ENCODE results near the gene CIAO3.
A peak's percentile ranks its signal among the peaks of the same experiment; 100 is the strongest.
"Not testable (repeated sequence)": the region's sequence is repeated elsewhere in the genome, so short reads cannot be mapped to it uniquely, and the experiment has no call there.

The CIAO3 gene

DNA sequence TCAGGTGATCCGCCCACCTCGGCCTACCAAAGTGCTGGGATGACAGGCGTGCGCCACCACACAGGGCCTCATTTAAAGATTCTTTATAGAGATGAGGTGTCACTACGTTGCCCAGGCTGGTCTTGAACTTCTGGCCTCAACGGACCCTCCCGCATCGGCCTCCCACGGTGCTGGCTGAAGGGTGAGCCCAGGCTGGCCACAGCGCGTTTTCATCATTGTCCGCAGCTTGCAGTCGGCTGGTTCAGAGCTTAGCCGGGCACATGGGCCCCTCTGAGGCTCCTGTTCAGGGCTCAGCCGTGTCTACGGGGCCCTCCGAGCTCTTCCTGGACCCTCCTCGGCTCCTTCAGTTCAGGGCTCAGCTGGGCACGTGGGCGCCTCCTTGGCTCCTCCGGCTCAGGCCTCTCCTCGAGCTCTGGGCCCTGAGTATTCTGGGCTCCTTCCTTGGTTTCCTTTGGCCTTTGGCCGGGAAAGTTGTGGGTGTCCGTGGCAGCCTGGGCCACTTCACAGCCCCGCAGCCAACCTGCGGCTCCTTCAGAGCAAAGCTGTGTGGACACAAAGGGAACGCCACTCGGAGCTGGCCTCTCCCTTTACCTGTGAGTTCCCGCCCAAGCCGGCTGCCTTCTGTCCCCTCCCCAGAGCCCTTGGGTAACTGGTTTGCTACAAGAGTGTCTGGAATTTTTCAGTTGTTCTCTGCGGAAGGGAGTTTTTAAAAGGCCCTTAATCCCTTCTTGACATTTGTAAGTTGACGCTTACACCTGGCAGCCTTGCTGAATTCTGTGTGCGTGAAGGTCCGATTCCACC is 18.5 kb upstream of the CIAO3 start:
- peak in 1 of 2 experiments; percentile 47 for DNase-seq

DNA sequence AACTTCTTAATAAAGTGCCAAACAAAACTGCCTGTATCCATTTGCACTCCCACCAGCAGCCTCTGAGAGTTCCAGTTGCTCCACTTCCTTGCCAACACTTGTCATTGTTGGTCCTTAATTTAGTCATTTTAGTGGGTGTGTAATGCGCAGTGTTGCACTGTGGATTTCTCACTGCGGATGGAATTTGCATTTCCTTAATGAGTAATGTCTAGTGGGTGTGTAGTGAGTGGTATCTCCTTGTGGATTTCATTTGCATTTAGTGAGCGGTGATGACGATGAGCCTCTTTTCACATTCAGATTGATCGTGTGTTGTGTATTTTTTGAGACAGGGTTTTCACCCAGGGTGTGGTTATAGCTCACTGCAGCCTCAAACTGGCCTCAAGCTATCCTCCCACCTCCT is 15.6 kb upstream of the CIAO3 start:
- DNase-seq: no peak

DNA sequence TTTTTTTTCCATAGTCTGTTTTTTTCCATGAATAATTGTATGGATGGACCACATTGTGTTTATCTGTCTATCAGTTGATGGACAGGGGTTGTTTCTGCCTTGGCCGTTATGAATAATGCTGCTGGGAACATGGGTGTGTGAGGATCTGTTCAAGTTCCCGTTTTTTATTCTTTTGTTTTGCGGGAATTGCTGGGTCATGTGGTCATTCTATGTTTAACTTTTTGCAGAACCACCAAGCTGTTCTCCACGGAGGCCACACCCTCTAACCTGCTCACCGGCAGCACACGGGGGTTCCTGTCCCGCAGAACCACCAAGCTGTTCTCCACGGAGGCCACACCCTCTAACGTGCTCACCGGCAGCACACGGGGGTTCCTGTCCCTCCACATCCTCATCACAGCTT is 13.9 kb upstream of the CIAO3 start:
- DNase-seq: no peak

DNA sequence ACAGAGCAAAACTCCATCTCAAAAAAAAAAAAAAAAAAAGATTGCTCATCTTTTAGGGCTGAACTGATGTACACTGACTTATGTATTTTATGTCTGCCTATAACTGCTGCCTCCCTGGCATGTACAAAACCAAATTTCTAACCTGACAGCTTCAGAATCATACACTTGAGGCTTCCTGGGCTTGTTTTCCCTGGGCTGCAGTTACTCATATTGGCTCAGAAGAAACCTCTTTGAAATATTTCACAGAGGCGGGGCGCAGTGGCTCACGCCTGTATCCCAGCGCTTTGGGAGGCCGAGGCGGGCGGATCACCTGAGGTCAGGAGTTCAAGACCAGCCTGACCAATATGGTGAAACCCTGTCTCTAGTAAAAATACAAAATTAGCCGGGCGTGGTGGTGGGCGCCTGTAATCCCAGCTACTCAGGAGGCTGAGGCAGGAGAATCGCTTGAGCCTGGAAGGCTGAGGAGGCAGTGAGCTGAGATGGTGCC is 13.4 kb upstream of the CIAO3 start:
- DNase-seq: not testable (repeated sequence)

DNA sequence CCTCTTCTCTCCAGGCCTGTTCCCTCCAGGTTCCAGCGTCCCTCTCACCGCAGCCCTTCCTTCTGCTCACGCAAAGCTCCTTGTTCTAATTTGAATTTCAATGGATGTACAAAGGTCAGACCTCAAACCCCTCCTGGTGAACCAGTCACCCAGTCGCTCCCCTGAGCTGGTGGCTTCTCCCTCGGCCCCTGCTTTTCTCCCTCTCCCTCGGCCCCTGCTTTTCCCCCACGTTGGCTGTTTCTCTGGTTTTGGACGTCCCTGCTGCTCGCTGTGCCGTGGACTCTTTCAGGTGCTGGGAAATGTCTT is 11.2 kb upstream of the CIAO3 start:
- no peak for DNase-seq

DNA sequence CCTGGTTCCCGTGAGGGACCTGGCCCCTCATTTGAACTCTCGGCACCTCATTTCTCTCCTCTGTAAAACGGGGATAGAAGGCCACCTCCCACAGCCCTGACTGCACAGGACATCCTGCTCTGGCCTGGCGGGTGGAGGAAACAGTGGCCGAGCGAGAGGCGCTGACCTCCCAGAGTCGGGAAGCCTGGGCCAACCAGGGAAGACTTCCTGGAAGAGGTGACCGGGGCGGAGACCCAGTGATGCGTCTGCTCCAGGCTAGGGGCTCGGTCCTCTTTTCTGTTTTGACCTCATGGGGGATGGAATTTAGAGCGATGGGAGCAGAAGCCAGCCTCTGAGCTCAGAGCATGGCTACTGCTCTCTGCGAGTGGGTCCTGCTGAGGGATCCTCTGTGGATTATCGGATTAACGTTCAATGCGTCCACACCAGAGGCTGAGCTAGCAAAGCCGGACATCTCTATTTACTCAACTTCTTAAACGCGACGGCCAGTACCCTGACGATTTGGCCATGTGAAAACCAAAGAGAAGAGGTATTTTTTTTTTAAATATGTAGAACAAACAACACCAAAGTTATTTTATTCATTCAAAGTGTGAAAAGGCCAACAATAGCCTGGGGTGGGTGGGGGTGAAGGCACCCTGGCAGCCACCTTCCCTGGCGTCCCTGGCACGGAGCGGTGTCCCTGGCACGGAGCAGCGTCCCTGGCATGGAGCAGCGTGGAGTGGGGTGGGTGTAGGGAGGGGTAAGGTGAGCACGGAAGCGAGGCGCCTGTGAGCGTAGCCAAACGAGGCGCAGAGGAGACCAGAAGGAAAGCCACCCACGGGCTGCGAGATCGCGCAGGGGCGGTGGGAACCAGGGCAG is 10.6 kb upstream of the CIAO3 start:
- peak in 1 of 2 experiments; percentile 43 for DNase-seq

DNA sequence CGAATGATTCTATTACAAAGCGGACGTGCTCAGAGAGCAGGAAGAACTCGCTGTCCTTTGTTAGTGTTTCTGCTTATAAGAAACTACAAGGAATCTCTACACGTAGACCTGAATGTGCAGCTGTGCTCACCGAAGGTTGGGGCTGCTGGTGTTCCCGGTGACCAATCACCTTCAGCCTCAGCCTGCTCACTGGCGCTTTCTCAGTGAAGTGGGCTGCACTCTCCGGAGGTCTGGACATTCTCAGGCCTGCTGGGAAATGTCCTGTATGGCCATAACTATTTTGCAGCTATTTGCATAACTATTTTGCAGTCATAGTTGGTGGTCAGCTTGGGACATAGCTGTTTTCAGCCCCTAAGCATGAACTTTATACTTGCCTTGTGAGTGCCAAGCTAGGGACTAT is 9.7 kb upstream of the CIAO3 start:
- DNase-seq: no peak

DNA sequence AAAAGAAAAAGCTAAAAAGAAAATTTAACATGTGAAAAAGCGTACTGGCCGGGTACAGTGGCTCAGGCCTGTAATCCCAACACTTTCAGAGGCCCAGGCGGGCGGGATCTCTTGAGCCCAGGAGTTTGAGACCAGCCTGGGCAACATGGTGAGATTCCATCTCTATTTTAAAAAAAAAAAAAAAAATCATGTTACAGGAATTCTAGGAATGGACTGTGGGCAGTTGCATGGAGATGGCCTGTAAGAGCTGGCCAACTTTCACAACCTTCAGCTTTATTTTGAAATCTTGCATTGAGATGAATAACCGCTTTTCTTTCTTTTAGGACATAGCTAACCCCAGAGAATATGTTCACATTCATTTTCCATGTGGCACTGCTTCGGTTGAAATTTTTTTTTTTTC is 8.2 kb upstream of the CIAO3 start:
- no peak for DNase-seq

DNA sequence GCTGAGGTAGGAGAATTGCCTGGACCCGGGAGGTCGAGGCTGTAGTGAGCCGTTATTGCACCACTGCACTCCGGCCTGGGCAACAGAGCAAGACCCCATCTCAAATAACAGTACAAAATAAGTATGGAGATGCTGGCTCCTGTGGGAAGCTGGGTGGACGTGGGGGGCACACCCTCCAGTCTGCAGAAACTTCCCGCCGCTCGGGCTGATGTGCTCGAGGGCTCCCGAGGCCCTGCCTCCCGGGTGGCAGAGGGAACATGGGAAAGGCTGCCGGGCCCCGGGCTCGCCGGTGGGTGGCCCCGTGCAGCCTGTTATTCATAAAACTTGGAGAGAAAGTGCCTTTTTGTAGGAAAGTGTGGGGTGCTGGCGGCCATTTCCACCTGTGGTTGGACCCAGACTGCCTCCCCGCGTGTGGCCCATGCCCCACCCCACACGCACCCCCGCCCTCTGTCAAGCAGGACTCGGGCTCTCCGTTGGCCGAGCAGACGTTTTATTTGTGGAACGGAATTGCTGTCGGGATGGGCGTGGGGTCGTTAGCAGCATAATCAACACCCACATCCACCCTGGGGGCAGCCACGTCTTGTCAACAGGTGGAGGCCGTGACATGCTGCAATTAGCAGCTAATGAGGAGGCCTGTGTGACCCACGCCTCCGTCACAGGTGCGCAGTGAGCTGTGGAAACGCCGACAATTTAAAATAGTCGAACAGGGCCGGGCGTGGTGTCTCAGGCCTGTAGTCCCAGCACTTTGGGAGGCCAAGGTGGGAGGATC is 7.4 kb upstream of the CIAO3 start:
- no peak for DNase-seq

DNA sequence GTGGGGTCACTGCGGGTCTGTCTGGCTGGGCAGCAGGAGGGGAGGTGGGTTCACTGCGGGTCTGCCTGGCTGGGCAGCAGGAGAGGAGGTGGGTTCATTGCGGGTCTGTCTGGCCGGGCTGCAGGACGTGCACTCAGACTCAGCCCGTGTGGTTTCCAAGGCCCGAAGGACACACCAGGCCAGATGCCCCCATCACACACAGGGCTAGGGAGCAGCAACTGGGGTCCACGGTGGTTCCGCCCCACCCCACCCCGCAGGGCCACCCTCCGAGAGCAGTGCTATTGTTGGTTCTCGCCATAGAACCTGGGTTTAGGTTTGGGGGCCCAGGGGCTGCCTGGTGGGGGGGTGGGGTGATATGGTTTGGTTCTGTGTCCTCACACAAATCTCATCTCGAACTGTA is 5.8 kb upstream of the CIAO3 start:
- DNase-seq: no peak

DNA sequence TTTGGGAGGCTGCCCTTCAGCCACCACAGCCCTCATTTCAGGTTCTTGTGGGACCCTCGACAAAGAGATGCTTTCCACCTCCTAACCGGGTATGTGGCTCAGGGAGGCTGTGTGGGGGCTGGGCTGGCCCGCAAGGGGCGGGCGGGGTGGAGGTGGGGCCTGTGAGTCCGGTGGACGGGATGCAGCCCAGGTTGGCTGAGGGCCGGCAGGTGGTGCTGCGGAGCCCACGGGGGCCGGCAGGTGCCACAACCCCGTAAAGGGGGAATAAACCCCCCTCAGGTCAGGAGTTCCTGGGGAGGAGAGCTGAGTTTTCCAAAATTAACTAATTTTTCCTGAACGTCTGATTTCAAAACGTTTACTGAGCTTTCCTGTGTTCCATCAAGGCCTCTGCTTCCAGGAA is 4.9 kb upstream of the CIAO3 start:
- peak in 1 of 2 experiments; percentile 38 for DNase-seq

DNA sequence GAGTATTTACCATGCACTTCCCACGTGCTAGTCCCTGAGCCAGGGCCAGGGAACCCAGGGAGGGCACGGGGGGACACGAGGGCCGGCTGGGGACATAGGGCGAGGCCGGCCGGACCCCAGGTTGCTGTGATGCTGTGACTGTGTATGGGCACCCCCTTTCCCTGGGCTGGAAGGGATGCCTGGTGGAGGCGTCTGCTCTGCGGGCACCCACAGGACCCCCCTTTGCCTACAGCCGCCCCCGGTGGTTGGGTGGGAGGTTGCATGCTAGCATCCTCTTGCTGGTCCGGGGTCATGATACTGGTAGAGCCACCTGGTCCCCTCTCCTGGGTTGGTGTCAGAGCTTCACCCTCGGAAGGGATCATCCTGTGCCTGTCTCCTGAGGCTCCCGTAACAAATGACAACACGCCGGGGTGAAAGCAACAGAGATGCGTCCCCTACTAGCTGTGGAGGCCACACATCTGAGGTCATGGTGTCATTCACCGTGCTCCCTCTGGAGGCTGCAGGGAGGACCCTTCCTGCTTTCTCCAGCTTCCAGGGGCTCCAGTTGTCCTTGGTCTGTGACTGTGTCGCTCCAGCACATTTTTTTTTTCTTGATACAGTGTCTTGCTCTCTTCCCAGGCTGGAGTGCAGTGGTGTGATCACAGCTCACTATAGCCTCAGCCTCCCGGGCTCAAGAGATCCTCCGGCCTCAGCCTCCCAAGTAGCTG is 3.1 kb upstream of the CIAO3 start:
- DNase-seq: no peak

DNA sequence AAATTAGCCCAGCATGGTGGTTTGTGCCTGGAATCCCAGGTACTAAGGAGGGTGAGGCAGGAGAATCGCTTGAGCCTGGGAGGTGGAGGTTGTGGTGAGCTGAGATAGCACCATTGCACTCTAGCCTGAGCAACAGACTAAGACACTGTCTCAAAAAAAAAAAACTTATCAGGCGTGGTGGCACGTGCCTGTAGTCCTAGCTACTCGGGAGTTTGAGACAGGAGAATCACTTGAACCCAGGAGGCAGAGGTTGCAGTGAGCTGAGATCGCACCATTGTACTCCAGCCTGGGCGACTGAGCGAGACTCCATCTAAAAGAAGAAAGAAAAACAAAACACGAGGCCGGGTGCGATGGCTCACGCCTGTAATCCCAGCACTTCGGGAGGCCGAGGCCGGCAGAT is 2.1 kb upstream of the CIAO3 start:
- not testable (repeated sequence) for DNase-seq

DNA sequence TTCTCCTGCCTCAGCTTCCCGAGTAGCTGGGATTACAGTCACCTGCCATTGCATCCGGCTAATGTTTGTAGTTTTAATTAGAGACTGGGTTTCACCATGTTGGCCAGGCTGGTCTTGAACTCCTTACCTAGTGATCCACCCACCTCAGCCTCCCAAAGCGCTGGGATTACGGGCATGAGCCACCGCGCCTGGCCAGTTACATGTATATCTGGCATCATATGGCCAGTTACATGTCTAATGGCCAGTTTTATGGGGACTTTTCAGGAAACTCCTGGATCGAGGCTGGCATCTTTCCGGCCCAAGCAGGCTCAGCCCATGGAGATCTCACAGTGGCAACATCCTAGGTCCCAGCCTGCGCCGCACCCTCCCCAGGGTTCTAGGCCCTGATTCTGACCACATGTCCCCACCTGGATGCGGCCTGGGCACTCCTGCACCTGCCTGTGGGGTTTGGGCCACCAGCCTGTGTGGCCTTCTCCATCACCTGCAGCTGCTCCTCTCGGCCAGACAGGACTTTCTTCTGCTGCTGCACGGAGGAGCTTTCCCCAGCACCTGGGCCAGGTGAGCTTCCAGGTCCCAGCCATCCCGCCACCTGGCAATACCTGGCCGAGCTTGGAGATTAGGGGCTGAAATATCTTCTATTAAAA is 1.3 kb upstream of the CIAO3 start:
- DNase-seq: no peak

DNA sequence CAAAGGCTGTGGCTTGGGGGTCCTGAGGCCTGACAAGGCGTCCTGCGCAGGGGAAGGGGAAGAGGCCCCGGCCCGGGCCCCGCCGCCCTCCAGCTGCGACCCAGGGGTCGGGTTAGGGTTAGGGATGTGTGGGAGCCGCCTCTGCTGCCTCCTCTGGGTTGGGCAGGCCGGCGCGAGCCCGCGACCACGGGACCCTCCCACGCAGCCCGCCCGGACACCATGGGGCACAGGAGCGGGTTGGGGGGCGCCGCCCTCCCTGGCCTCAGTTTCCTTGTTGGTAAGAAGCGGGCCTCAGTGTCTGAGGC is 386 bp downstream of the CIAO3 start:
- no peak for DNase-seq

DNA sequence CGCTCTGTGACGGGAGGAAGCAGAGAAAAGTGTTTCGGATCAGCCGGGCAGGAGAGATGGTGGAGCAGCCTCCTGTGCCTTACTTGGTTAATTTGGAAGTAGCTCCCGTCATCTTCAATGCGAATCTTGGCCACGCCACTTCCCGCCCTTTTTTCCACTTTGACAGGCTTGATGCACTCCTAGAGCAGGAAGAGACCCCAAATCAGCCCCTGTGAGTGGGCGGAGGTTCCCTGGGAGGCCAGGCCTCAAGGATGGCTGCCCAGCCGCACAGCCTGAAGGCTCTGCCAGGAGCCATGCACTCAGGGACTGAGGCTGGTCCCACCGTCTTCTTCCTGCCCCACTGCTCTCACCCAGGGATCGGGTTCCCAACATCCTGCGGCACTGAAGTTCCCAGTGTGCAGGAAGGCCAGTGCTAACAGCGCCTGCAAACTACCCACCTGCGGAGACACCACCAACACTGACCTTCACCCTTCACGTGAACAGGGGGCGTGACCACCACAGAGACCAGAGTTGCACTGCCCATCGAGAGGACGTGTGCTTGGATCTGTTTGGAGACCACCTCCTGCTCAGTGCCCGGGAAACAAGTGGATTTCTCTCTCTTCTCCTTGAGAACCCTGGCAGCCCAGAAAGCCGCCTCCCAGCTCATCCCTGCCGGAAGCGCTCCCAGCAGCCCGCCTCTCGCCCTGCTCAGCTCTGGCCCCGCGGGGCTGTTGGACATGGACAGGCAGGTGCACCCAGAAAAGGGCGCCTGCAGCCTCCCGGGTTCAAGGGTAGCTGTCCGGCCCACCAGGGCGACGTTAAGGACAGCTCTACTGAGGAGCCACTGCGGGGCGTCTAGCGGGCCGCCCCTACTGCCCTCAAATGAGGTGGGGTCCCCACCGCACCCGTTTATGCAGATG is 988 bp downstream of the CIAO3 start:
- DNase-seq: no peak

DNA sequence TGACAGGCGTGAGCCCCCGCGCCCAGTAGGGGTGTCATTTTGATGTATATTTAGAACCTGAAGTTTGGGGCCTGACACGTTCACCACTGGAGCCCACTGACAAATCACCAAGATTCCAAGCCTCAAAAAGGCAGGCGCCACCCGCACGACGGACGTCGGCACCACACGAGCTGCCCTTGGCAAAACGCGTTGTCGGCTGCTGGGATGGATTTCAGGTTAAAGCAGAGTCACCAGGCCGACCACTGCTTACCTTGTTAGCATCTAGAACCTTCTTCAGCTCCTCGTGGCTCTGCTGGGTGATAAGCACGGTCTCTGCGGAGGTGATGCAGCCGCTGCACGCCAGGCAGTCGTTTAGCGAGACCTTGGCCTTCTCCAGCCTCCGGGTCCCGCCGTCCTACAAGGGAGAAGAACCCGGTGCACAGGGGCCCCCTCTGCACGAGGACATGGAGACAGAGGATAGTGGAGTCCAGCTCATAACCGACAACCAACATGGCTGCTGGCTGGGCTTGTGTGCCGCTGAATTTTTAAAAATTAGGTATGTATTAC is 3.8 kb downstream of the CIAO3 start:
- no peak for DNase-seq

DNA sequence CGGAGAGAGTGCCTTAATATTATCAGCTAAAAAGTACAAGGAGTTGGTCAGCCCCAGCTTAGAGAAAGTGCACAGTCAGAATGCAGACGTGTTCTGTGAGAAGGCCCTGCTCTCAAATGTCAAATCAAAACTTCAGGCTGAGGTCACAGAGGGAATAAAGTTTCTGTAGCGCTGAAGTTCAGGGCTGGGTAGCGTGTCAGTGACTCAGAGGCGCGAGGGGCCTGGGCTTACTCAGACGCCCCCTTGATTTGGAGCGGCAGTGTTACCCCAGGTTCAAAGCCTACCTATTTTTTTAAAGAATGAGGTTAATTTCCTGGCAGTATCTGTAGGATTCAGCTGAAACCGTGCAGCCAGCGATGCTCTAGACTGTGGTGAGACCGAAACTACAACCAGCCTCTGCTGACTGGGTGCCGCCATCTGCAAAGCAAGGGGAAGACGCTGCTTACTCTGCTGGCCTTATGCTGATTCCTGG is 4.8 kb downstream of the CIAO3 start:
- DNase-seq: no peak

DNA sequence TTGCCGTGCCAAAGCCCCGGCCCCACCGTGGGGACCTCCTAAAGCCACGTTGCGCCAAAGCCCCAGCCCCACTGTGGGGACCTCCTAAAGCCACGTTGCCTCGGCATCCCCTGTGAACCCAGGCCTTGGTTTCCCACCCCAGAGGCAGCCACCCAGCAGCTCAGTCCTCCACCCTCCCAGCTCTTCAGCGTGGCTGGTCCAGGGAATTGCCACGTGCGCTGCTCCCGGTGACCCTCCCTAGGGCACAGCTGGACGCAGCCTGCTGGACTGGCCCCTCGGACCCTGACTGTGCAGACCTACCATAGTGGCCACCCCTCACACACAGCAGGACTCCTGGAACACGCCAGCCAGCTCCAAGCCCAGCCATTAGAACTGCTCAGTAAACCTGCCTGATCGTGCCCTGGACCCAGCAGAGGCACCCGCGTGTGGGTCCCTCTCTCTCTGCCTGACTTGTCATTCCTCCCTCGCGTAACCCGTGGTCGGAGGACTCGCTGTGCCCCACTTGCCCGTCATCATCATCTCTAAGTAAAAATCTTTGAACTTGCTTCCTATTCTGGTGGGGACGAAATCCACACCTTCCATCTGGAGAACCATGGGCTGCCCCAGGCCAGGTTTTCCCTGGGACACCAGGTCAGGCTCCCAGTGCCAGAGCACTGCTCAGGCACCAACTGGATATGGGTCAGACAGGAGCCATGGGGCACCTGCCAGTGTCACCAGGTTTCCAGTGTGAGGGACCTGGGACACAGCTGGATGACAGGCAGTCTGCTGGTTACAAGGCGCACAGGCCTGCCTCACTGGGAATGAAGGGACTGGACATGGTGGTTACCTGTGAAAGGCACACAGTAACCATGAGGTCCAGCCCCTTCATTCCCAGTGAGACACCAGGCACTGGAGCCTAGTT is 5.6 kb downstream of the CIAO3 start:
- no peak for DNase-seq
